HepG2 (cell line): ENCODE measurements around the gene GLIS2.

ENCODE experiments used
- BCL6 ChIP-seq: IDR thresholded peaks from 2 replicates; pipeline ENCODE4 v1.6.1; 2016; ENCODE audit warnings: missing genetic modification reagents, missing compliant biosample characterization
- GABPA ChIP-seq, 2 experiments: IDR thresholded peaks; 2 replicates each; pipeline ENCODE4 v1.6.1; 2011 to 2016; ENCODE audit warnings: low read depth in 2 of 2, low read length in 1 of 2, missing biosample characterization in 1 of 2, missing genetic modification characterization in 1 of 2
- SP2 ChIP-seq: sonication (generic); formaldehyde crosslinking; IDR thresholded peaks from 2 replicates; pipeline ENCODE4 v1.5.1; 2020; ENCODE audit warnings: mild to moderate bottlenecking, missing genetic modification reagents
- ZC3H4 ChIP-seq: sonication (generic); formaldehyde crosslinking; IDR thresholded peaks from 2 replicates; pipeline ENCODE4 v1.4.0; 2020; ENCODE audit warnings: missing genetic modification reagents, borderline replicate concordance

DNA sequence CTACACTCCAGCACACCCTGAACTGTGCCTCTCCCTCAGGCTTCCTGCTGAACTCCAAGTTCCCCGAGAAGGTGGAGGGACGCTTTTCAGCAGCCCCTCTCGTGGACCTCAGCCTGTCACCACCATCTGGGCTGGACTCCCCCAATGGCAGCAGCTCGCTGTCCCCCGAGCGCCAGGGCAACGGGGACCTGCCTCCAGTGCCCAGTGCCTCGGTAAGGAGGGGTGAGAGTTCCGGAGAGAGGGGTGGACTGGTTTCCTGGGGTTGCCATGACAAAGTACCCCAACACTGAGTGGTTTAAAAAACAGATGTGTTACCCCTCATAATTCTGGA is 17.4 kb downstream of the GLIS2 start:
- no peak for TF ChIP-seq GABPA (IDR thresholded peaks at IDR 0.05; ENCODE audit: low read depth, low read length)
- no peak for TF ChIP-seq GABPA (CRISPR knock-in tag; IDR thresholded peaks at IDR 0.05; ENCODE audit: low read depth)
- no peak for TF ChIP-seq SP2 (CRISPR knock-in tag)
- TF ChIP-seq ZC3H4 (CRISPR knock-in tag): no peak
- TF ChIP-seq BCL6: no peak
